Ascending aorta (tissue), 2 donors: ENCODE data around the gene ITCH. TPM values are rescaled to one million over a fixed set of nuclear protein-coding genes. Genes with fewer than 3 reads are reported as not detected.

Source experiments
- DNase-seq, 2 donors: peaks; one replicate each; pipeline ENCODE4 v3.0.0-alpha.2; 2019; ENCODE audit warnings: low spot score in 2 of 2
- H3K27ac ChIP-seq, 2 donors: fragments of 200-600 bp; sonication (generic); one replicate each; pipeline ENCODE4 v1.5.1; 2016 to 2017; ENCODE audit warnings: mild to moderate bottlenecking in 1 of 2
- H3K27me3 ChIP-seq: fragments of 200-600 bp; sonication (generic); one replicate; pipeline ENCODE4 v1.5.1; 2017
- H3K36me3 ChIP-seq, 2 donors: fragments of 200-600 bp; sonication (generic); one replicate each; pipeline ENCODE4 v1.5.1; 2016
- H3K4me1 ChIP-seq, 2 donors: fragments of 200-600 bp; sonication (generic); one replicate each; pipeline ENCODE4 v1.5.1; 2016 to 2017; ENCODE audit warnings: mild to moderate bottlenecking in 1 of 2
- H3K4me3 ChIP-seq, 2 donors: fragments of 200-600 bp; sonication (generic); one replicate each; pipeline ENCODE4 v1.5.1; 2016 to 2017; ENCODE audit warnings: mild to moderate bottlenecking in 1 of 2
- H3K9me3 ChIP-seq, 2 donors: fragments of 200-600 bp; sonication (generic); one replicate each; pipeline ENCODE4 v1.5.1; 2016
- CTCF ChIP-seq, 3 experiments: fragments of 200-600 bp in 2 of 3; fragments of 450-650 bp in 1 of 3; sonication (generic) in 2 of 3; IDR thresholded peaks; one replicate each; pipeline ENCODE4 v1.5.1; 2016 to 2019; ENCODE audit warnings: antibody characterized with exemption in 3 of 3, mild to moderate bottlenecking in 1 of 3, moderate library complexity in 1 of 3
- intact Hi-C: fragments of 100-400 bp; cut with DNase I; formaldehyde crosslinking; loops from one replicate; pipeline ENCODE4 v1.15.1; 2023
- total RNA-seq: library from RNA; depleted of rRNA; stranded (reverse); fragments of >200 nt; gene quantifications from one replicate; pipeline ENCODE4 v1.1.0, GENCODE V29; 2016

ITCH gene
- total RNA-seq, 1 donor from 2014 or later, result 42.8 TPM

GRCh38 chr20:34445177-34446065, 82.3 kb downstream of the ITCH start:
- Histone ChIP-seq H3K36me3 (peaks cover 74 to 78% of the 10 kb centered on the region in 2 donors), H3K27me3 (no peaks in the 10 kb centered on the region), H3K9me3 (no peaks in the 10 kb centered on the region), H3K27ac (no peak overlapping the region), H3K4me3 (no peak overlapping the region), H3K4me1 (no peaks in the 10 kb centered on the region)
- intact Hi-C loops, result no loop called here
- no peak for TF ChIP-seq CTCF (IDR thresholded peaks at IDR 0.05)
- DNase-seq, result no peak

- DNase-seq, result no peak
- Histone ChIP-seq H3K36me3 (peaks cover 58 to 72% of the 10 kb centered on the region in 2 donors), H3K27me3 (no peaks in the 10 kb centered on the region), H3K27ac (no peak overlapping the region), H3K9me3 (no peaks in the 10 kb centered on the region), H3K4me1 (no peaks in the 10 kb centered on the region), H3K4me3 (no peak overlapping the region)
- no peak for TF ChIP-seq CTCF (IDR thresholded peaks at IDR 0.05)
- intact Hi-C loops, result no loop called here
These were observed 85.4 kb downstream of the ITCH start for GRCh38 chr20:34448517-34448916.

GRCh38 chr20:34449674-34450592, 86.9 kb downstream of the ITCH start:
- no peak for DNase-seq
- peaks cover 47 to 59% of the 10 kb centered on the region in 2 donors for H3K36me3 ChIP-seq
- H3K4me1 ChIP-seq, result no peaks in the 10 kb centered on the region
- TF ChIP-seq CTCF (IDR thresholded peaks at IDR 0.05), result no peak
- no peak overlapping the region for H3K27ac ChIP-seq
- no peaks in the 10 kb centered on the region for H3K9me3 ChIP-seq
- intact Hi-C loops, result no loop called here
- no peak overlapping the region for H3K4me3 ChIP-seq
- no peaks in the 10 kb centered on the region for H3K27me3 ChIP-seq

GRCh38 chr20:34452281-34452982, 89.4 kb downstream of the ITCH start:
- H3K27ac ChIP-seq, result no peak overlapping the region
- H3K9me3 ChIP-seq, result no peaks in the 10 kb centered on the region
- no peaks in the 10 kb centered on the region for H3K27me3 ChIP-seq
- no peak overlapping the region for H3K4me3 ChIP-seq
- no peak for TF ChIP-seq CTCF (IDR thresholded peaks at IDR 0.05)
- no peak for DNase-seq
- intact Hi-C loops, result no loop called here
- no peaks in the 10 kb centered on the region for H3K4me1 ChIP-seq
- H3K36me3 ChIP-seq, result peaks cover 36 to 51% of the 10 kb centered on the region in 2 donors

DNA sequence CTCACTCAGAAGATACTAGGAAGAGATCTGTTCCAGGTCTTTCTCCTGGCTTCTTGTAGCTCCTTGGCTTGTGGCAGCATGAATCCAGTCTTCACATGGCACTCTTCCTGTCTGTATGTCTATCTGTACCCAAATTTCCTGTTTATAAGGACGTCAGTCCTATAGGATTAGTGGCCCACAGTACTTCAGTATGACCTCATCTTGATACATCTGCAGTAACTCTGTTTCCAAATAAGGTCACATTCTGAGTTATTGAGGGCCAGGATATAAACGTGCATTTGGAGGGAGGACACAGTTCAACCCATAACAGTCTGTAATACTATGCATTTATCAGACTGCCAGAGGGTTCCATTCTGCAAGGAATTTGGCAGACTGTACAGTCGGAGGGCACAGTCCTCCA, 95.6 kb downstream of the ITCH start:
- peak overlapping the region; percentile 17 to 37 for H3K27ac ChIP-seq
- no peaks in the 10 kb centered on the region for H3K27me3 ChIP-seq
- no peak for DNase-seq
- H3K4me3 ChIP-seq, result no peak overlapping the region
- TF ChIP-seq CTCF (IDR thresholded peaks at IDR 0.05), result no peak
- intact Hi-C loops, result no loop called here
- no peaks in the 10 kb centered on the region for H3K9me3 ChIP-seq
- peaks cover 23 to 44% of the 10 kb centered on the region in 2 donors for H3K36me3 ChIP-seq
- H3K4me1 ChIP-seq, result no peaks in the 10 kb centered on the region
